Measurements from ENCODE around the gene CLCN2.

CLCN2 gene

DNA sequence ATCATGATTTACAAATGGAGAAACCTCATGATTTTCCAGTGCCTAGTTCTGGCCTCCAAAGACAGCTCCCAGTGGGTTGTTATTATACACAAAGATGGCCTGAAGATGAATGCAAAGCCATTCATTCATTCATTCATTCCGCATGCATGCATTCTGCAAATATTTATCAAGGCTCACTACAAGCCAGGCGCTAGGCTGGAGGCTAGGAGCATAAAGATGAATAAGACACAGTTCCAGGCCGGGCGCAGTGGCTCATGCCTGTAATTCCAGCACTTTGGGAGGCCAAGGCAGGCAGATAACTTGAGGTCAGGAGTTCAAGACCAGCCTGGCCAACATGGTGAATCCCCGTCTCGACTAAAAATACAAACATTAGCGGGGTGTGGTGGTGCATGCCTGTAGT lies 64.8 kb downstream of the CLCN2 start:
- no peak for DNase-seq (ENCODE audit: low read depth)

Data from GM04503 (cell line).